ENCODE results near the gene NOL12.

NOL12 gene

DNA sequence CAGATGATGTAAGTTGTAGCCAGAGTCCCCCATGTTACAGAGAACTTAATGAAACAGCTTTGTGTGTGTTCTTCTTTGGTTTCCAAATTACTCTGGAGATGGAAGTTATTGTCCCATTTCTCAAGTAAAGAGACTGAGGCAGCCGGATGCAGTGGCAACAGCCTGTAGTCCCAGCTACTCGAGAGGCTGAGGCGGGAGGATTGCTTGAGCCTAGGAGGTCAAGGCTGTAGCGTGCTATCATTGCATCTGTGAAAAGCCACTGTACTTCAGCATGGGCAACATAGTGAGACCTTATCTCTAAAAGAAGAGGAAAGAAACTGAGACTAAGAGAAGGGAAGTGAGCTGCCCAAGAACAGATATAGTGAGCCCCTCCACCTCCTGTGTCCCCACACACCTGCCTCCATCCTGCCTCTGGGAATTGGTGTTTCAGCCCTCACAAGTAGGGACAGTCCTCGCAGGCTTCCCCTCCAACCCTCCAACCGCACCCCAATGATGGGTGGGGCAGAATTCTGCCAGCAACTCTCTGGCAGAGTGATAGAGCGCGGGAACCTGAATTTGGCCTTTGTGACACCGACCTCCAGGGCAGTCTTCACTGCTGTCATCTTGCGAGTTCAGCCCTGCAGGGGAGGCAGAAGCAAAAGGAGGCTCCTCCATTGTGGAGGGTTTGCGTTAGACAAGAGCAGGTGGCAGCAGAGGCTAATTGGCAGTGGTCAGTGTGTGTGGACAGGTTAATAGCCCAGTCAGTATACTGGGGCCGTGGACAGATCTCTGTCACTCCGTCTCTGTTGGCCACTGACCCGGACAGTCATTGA is 26.0 kb upstream of the NOL12 start:
- H3K4me3 ChIP-seq (replicated peaks; ENCODE audit: low read depth, low read length) = peak overlapping the region; percentile 64
- TF ChIP-seq, protein P1, sequence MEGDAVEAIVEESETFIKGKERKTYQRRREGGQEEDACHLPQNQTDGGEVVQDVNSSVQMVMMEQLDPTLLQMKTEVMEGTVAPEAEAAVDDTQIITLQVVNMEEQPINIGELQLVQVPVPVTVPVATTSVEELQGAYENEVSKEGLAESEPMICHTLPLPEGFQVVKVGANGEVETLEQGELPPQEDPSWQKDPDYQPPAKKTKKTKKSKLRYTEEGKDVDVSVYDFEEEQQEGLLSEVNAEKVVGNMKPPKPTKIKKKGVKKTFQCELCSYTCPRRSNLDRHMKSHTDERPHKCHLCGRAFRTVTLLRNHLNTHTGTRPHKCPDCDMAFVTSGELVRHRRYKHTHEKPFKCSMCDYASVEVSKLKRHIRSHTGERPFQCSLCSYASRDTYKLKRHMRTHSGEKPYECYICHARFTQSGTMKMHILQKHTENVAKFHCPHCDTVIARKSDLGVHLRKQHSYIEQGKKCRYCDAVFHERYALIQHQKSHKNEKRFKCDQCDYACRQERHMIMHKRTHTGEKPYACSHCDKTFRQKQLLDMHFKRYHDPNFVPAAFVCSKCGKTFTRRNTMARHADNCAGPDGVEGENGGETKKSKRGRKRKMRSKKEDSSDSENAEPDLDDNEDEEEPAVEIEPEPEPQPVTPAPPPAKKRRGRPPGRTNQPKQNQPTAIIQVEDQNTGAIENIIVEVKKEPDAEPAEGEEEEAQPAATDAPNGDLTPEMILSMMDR (IDR thresholded peaks at IDR 0.05; ENCODE audit: low read length, missing control alignments) = no peak
- DNase-seq (ENCODE audit: low read depth) = no peak

DNA sequence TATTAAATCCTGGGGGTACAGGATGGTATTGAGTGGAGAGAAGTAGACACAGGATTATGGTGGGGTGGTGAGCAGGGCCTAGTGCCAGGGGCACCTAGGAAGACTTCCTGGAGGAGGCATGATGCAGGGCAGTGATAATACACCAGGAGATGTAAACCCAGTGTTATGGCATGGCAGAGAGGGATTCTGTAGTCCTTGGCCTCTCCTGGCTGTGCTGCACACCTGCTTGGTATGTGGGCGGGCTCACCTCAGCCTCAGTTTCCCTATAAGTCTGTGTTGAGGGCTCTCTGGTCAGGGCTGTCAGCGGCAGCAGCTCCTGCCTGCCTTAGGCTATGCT is 25.5 kb upstream of the NOL12 start:
- no peak for DNase-seq (ENCODE audit: low read depth)
- no peak overlapping the region for H3K4me3 ChIP-seq (replicated peaks; ENCODE audit: low read depth, low read length)
- TF ChIP-seq, protein P1 (IDR thresholded peaks at IDR 0.05; ENCODE audit: low read length, missing control alignments) = no peak

DNA sequence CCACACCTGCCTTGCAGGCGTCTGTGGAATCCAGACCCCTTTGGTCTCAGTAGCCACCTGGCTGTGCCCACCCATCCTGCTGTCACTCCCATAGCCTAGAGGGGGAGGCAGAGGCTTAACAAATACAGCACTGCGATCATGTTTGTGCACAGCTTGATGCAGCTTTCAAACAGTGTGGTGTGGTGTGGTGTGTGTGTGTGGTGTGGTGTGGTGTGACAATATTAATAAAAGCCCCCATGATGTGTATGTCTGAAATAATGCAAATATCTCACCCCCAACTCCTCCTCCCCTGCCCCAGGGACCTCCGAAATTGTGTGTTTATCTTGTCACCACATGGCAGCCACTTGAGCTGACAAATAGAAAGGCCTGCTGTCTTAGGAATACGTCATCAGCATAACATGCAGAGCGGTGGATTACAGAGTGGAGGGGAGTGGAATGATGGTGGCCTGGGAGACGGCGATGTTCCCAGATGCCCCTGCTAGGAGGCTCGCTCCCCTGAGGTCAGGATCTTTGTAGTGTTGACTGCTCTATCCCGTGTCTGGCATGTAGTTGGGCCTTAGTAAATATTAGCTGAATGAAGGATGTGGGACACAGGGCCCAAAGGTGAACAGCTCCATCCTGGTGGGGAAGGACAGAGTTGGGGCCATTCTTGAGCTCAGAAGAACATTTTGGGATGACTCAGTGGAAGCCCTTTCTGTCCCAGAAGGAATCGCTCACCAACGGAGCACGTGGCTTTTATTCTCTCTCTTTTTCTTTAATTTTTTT is 24.8 kb upstream of the NOL12 start:
- TF ChIP-seq, protein P1 (IDR thresholded peaks at IDR 0.05; ENCODE audit: low read length, missing control alignments) = peak; percentile 62
- DNase-seq (ENCODE audit: low read depth) = peak; percentile 74
- H3K4me3 ChIP-seq (replicated peaks; ENCODE audit: low read depth, low read length) = no peak overlapping the region

DNA sequence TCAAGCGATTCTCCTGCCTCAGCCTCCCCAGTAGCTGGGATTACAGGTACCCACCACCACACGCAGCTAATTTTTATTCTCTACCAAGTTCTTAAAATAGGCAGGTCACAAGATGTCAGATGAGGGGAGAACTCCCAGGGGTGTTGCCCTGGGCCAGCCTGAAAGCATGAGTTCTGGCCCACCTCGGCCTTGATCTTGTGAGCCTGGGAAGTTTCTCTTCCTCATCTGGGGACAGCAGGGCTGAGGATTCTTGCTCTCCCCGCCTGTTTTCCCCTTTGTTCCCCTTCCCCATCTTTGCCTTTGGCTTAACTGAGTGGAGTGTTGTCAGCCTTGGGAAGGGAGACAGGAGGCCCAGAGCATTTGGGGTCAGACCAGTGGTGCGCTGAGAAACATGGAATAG is 24.1 kb upstream of the NOL12 start:
- DNase-seq (ENCODE audit: low read depth) = no peak
- TF ChIP-seq, protein P1 (IDR thresholded peaks at IDR 0.05; ENCODE audit: low read length, missing control alignments) = no peak
- H3K4me3 ChIP-seq (replicated peaks; ENCODE audit: low read depth, low read length) = no peak overlapping the region

DNA sequence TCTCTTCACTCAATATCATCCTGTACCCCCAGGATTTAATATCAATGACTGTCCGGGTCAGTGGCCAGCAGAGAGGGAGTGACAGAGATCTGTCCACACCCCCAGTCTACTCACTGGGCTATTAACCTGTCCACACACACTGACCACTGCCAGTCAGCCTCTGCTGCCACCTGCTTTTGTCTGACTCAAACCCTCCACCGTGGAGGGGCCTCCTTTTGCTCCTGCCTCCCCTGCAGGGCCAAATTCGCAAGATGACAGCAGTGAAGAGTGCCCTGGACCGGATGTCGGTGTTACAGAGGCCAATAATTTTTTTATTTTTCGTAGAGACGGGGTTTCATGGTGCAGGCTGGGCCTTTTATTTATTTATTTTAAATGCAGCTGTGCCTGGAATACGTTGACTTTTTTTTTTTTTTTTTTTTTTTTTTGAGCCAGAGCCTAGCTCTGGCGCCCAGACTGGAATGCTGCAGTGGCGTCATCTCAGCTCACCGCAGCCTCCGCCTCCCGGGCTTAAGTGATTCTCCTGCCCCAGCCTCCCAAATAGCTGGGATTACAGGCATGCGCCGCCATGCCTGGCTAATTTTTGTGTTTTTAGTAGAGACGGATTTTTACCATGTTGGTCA is 22.5 kb upstream of the NOL12 start:
- TF ChIP-seq, protein P1 (IDR thresholded peaks at IDR 0.05; ENCODE audit: low read length, missing control alignments) = no peak
- H3K4me3 ChIP-seq (replicated peaks; ENCODE audit: low read depth, low read length) = no peak overlapping the region
- DNase-seq (ENCODE audit: low read depth) = no peak

DNA sequence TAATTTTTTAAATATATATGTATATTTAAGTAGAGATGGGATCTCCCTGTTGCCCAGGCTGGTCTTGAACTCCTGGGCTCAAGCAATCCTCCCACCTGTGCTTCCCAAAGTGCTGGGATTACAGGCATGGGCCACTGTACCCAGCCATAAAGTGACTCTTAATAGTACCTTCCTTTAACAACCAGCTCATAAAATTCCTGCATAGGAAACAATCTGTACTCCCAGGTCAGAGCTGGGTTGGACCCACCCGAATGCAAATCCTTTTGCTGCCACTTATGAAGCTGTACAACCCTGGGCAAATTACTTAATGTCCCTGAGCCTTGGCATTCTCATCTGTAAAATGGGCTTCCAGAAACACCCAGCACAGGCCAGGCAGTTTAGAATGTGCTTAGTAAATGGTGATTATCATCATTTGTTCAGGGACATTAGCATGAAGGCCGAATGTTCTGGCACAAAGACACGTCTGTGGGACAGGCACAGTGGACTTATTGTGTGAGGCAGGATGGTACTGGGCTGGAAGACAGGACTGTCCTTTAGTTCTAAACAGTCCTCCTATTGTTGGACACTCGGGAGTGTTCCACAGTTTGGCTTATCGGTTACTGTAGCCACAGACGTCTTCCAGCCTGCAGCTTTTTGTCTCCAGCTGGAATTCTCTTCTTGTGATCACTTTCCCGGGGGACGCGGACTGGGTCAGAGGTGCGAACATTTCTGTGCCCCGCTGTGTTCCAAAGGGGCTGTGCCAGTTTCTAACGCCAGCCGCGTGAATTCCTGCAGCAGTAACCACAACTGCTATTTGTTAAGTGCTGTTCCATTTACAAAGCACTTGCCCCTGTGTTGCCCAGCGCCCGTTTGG is 21.7 kb upstream of the NOL12 start:
- H3K4me3 ChIP-seq (replicated peaks; ENCODE audit: low read depth, low read length) = no peak overlapping the region
- peak; percentile 24 for DNase-seq (ENCODE audit: low read depth)
- TF ChIP-seq, protein P1 (IDR thresholded peaks at IDR 0.05; ENCODE audit: low read length, missing control alignments) = no peak

Measured in fibroblast of pulmonary artery (primary cell).